H1 (cell line): ENCODE measurements around the gene GDPD5. TPM values are rescaled to one million over a fixed set of nuclear protein-coding genes. Genes with fewer than 3 reads are reported as not detected.
A peak's percentile ranks its signal among the peaks of the same experiment; 100 is the strongest.

Experiments used
- CTCF ChIA-PET: fragments of 300-600 bp; sonication (Branson Sonifier 250); formaldehyde crosslinking; loops from one replicate; lab custom pipeline; 2021; ENCODE audit not compliant: partially characterized antibody; lab: Charles Lee
- POLR2A ChIA-PET: fragments of 300-600 bp; sonication (Branson Sonifier 250); formaldehyde crosslinking; loops from one replicate; lab custom pipeline; 2021; ENCODE audit warnings: inconsistent platforms; ENCODE audit not compliant: partially characterized antibody; lab: Charles Lee
- DNase-seq, 2 experiments: peaks; one replicate each; pipeline versions ENCODE4 v3.0.0 to v3.0.0-alpha.2; 2010 to 2022; ENCODE audit warnings: low spot score in 2 of 2, low read depth in 1 of 2, mixed read lengths in 1 of 2
- FAIRE-seq: peaks from 2 replicates; lab custom pipeline; 2011; peaks lifted over from hg19 to GRCh38; lab: Jason Lieb, UNC
- H2AFZ ChIP-seq: 2 replicates; pipeline ENCODE4 v1.8.1; 2012; ENCODE audit warnings: low read length, inconsistent platforms
- H2AK5ac ChIP-seq: 2 replicates; pipeline ENCODE4 v1.6.1; 2013; ENCODE audit warnings: low read depth, low read length
- H2BK120ac ChIP-seq: replicated peaks from 2 replicates; pipeline ENCODE3; 2013; ENCODE audit warnings: low read depth, low read length, inconsistent platforms
- H2BK12ac ChIP-seq: 2 replicates; pipeline ENCODE4 v1.6.1; 2013; ENCODE audit warnings: low read depth, low read length
- H2BK15ac ChIP-seq: 2 replicates; pipeline ENCODE4 v1.6.1; 2013; ENCODE audit warnings: low read length
- H2BK20ac ChIP-seq: 2 replicates; pipeline ENCODE4 v1.6.1; 2013; ENCODE audit warnings: low read length
- H2BK5ac ChIP-seq: 2 replicates; pipeline ENCODE4 v1.6.1; 2013; ENCODE audit warnings: low read depth, low read length
- H3K14ac ChIP-seq: 2 replicates; pipeline ENCODE4 v1.6.1; 2013; ENCODE audit warnings: inconsistent platforms; ENCODE audit not compliant: insufficient read length
- H3K18ac ChIP-seq: 2 replicates; pipeline ENCODE4 v1.6.1; 2013; ENCODE audit warnings: low read length; ENCODE audit errors: extremely low read depth
- H3K23ac ChIP-seq: 2 replicates; pipeline ENCODE4 v1.6.1; 2013; ENCODE audit warnings: inconsistent platforms; ENCODE audit not compliant: insufficient read length
- H3K23me2 ChIP-seq: 2 replicates; pipeline ENCODE4 v1.6.1; 2013; ENCODE audit warnings: low read depth, low read length
- H3K27ac ChIP-seq: 2 replicates; pipeline ENCODE4 v1.6.1; 2011; ENCODE audit warnings: low read depth, low read length, inconsistent platforms
- H3K27me3 ChIP-seq, 4 experiments: replicated peaks in 1 of 4; 1 replicate in 1 of 4; 2 replicates in 3 of 4; pipeline versions ENCODE4 v1.6.1 to v1.8.1; 2011 to 2013; ENCODE audit warnings: low read length in 3 of 4, mild to moderate bottlenecking in 3 of 4, inconsistent platforms in 2 of 4, mixed read lengths in 2 of 4, moderate library complexity in 1 of 4; ENCODE audit not compliant: control insufficient read depth in 3 of 4, insufficient read depth in 3 of 4; ENCODE audit errors: extremely low read depth in 1 of 4
- H3K36me3 ChIP-seq, 4 experiments: 2 replicates each; pipeline versions ENCODE4 v1.6.1 to v1.8.1; 2011 to 2013; ENCODE audit warnings: mild to moderate bottlenecking in 4 of 4, low read length in 3 of 4, moderate library complexity in 2 of 4, control low read depth in 1 of 4, inconsistent platforms in 1 of 4; ENCODE audit not compliant: insufficient read depth in 4 of 4, control insufficient read depth in 2 of 4
- H3K4ac ChIP-seq: replicated peaks from 2 replicates; pipeline ENCODE3; 2013; ENCODE audit warnings: low read length, low read depth, mixed read lengths, inconsistent platforms; ENCODE audit not compliant: insufficient read length
- H3K4me1 ChIP-seq, 4 experiments: replicated peaks in 1 of 4; 1 replicate in 1 of 4; 2 replicates in 3 of 4; pipeline versions ENCODE4 v1.6.1 to v1.8.1; 2011 to 2013; ENCODE audit warnings: low read length in 3 of 4, inconsistent platforms in 2 of 4, mixed read lengths in 1 of 4; ENCODE audit not compliant: insufficient read depth in 4 of 4, control insufficient read depth in 3 of 4
- H3K4me2 ChIP-seq, 2 experiments: 2 replicates each; pipeline versions ENCODE4 v1.6.1 to v1.8.1; 2011 to 2013; ENCODE audit warnings: low read depth in 2 of 2, low read length in 2 of 2, control low read depth in 1 of 2, inconsistent platforms in 1 of 2, mild to moderate bottlenecking in 1 of 2; ENCODE audit not compliant: insufficient read depth in 1 of 2
- H3K4me3 ChIP-seq, 4 experiments: fragments of 200-600, 300-600 bp in 1 of 4; sonication (generic), shearing (Covaris generic), sonication (Bioruptor Twin) in 1 of 4; 2 replicates each; pipeline versions ENCODE4 v1.5.1 to v1.8.1; 2011 to 2016; ENCODE audit warnings: low read length in 4 of 4, low read depth in 3 of 4, control low read depth in 2 of 4, inconsistent platforms in 2 of 4, mild to moderate bottlenecking in 2 of 4, mixed read lengths in 1 of 4, moderate library complexity in 1 of 4; ENCODE audit not compliant: insufficient read depth in 2 of 4; ENCODE audit errors: extremely low read depth in 1 of 4
- H3K56ac ChIP-seq: replicated peaks from 2 replicates; pipeline ENCODE3; 2013; ENCODE audit warnings: low read depth, mild to moderate bottlenecking, mixed read lengths, low read length, inconsistent platforms; ENCODE audit not compliant: insufficient read length
- H3K79me1 ChIP-seq: 2 replicates; pipeline ENCODE4 v1.6.1; 2013; ENCODE audit warnings: low read depth, low read length, control low read depth
- H3K79me2 ChIP-seq, 2 experiments: 2 replicates each; pipeline versions ENCODE4 v1.6.1 to v1.8.1; 2012 to 2013; ENCODE audit warnings: low read length in 2 of 2, mild to moderate bottlenecking in 2 of 2, inconsistent platforms in 1 of 2; ENCODE audit not compliant: insufficient read depth in 2 of 2, control insufficient read depth in 1 of 2
- H3K9ac ChIP-seq, 4 experiments: replicated peaks in 1 of 4; 1 replicate in 1 of 4; 2 replicates in 3 of 4; pipeline versions ENCODE4 v1.6.1 to v1.8.1; 2011 to 2013; ENCODE audit warnings: low read depth in 3 of 4, low read length in 3 of 4, control low read depth in 2 of 4, mild to moderate bottlenecking in 2 of 4, moderate library complexity in 2 of 4, inconsistent platforms in 1 of 4; ENCODE audit errors: extremely low read depth in 1 of 4
- H3K9me3 ChIP-seq, 2 experiments: 2 replicates each; pipeline versions ENCODE4 v1.6.1 to v1.8.1; 2012 to 2013; ENCODE audit warnings: mild to moderate bottlenecking in 2 of 2, moderate library complexity in 2 of 2, control low read depth in 1 of 2, inconsistent platforms in 1 of 2, low read depth in 1 of 2, low read length in 1 of 2, mixed read lengths in 1 of 2; ENCODE audit not compliant: insufficient read depth in 2 of 2
- H4K20me1 ChIP-seq, 2 experiments: replicated peaks in 1 of 2; 2 replicates each; pipeline versions ENCODE3 to v1.8.1; 2011 to 2013; ENCODE audit warnings: inconsistent platforms in 2 of 2, low read length in 2 of 2, mild to moderate bottlenecking in 1 of 2; ENCODE audit not compliant: insufficient read depth in 2 of 2, control insufficient read depth in 1 of 2
- H4K5ac ChIP-seq: 2 replicates; pipeline ENCODE4 v1.6.1; 2013; ENCODE audit warnings: low read length, low read depth, mixed read lengths, inconsistent platforms; ENCODE audit not compliant: insufficient read length
- H4K8ac ChIP-seq: 2 replicates; pipeline ENCODE4 v1.8.0; 2013; ENCODE audit warnings: mild to moderate bottlenecking, moderate library complexity, low read length, inconsistent platforms; ENCODE audit not compliant: insufficient read depth; ENCODE audit errors: extremely low read depth
- H4K91ac ChIP-seq: replicated peaks from 2 replicates; pipeline ENCODE3; 2013; ENCODE audit warnings: low read length, mixed read lengths, inconsistent platforms; ENCODE audit not compliant: insufficient read length
- BRCA1 ChIP-seq: IDR thresholded peaks from 2 replicates; pipeline ENCODE4 v1.6.1; 2012; ENCODE audit warnings: low read depth, low read length, improper control_type of control experiment
- EZH2 ChIP-seq: fragments of 200-600 bp; sonication (generic); IDR thresholded peaks from 2 replicates; pipeline ENCODE4 v1.7.1; 2012; ENCODE audit warnings: low read depth, mild to moderate bottlenecking, moderate library complexity, low read length, inconsistent platforms; ENCODE audit not compliant: severe bottlenecking
- HDAC6 ChIP-seq: IDR thresholded peaks from one replicate; pipeline ENCODE4 v1.7.1; 2012; ENCODE audit warnings: low read depth, mild to moderate bottlenecking, inconsistent platforms, low read length, moderate library complexity
- RNF2 ChIP-seq: fragments of 200-900, 300-1000 bp; sonication (generic); IDR thresholded peaks from 2 replicates; pipeline ENCODE4 v1.7.1; 2016; ENCODE audit warnings: borderline replicate concordance, low read depth, mild to moderate bottlenecking, antibody characterized with exemption, low read length; ENCODE audit not compliant: poor library complexity, severe bottlenecking; ENCODE audit errors: missing control alignments
- RXRA ChIP-seq: IDR thresholded peaks from 2 replicates; pipeline ENCODE4 v1.6.1; 2011; ENCODE audit warnings: low read depth, mild to moderate bottlenecking, low read length, moderate library complexity; ENCODE audit not compliant: insufficient read depth
- SIN3A ChIP-seq, 2 experiments: IDR thresholded peaks in 1 of 2; conservative IDR thresholded peaks in 1 of 2; 2 replicates each; pipeline ENCODE4 v1.6.1; 2011 to 2012; ENCODE audit warnings: low read length in 2 of 2, improper control_type of control experiment in 1 of 2, low read depth in 1 of 2, mild to moderate bottlenecking in 1 of 2
- SIRT6 ChIP-seq: IDR thresholded peaks from one replicate; pipeline ENCODE4 v1.7.1; 2012; ENCODE audit warnings: low read length, inconsistent platforms
- SIX5 ChIP-seq: IDR thresholded peaks from 2 replicates; pipeline ENCODE4 v1.6.1; 2011; ENCODE audit warnings: mild to moderate bottlenecking, low read depth, low read length
- SP2 ChIP-seq: IDR thresholded peaks from 2 replicates; pipeline ENCODE4 v1.6.1; 2012; ENCODE audit warnings: mild to moderate bottlenecking, low read length, inconsistent platforms
- TAF7 ChIP-seq: optimal IDR thresholded peaks from 2 replicates; pipeline ENCODE3; 2011; ENCODE audit warnings: low read depth, mild to moderate bottlenecking, inconsistent platforms, low read length, moderate library complexity, borderline replicate concordance
- USF2 ChIP-seq: IDR thresholded peaks from 2 replicates; pipeline ENCODE4 v1.6.1; 2011; ENCODE audit warnings: low read length, improper control_type of control experiment
- WGBS, 2 experiments: shearing (Covaris generic) in 1 of 2; methylation state at CpG; one replicate each; pipeline versions ENCODE4 v1.1.6 to v1.1.7; 2013 to 2015; ENCODE audit warnings: low lambda C conversion rate in 2 of 2, mixed read lengths in 2 of 2, inconsistent platforms in 1 of 2, low coverage in 1 of 2, missing lambda C conversion rate in 1 of 2; ENCODE audit not compliant: insufficient replicate concordance in 2 of 2, insufficient coverage in 1 of 2, insufficient read length in 1 of 2; ENCODE audit errors: extremely low coverage in 1 of 2, missing lambda C conversion rate in 1 of 2; 5-methylcytosine and 5-hydroxymethylcytosine counted together
- polyA plus RNA-seq, 7 experiments: library from polyadenylated mRNA; depleted of rRNA in 3 of 7; stranded (reverse) in 5 of 7; unstranded in 2 of 7; fragments of >200 nt in 5 of 7; fragments of 200-250 nt in 2 of 7; gene quantifications; 1 replicate in 5 of 7; 2 replicates in 1 of 7; 4 replicates in 1 of 7; pipeline versions ENCODE4 v1.2.1 to v1.2.3, GENCODE V29; 2011 to 2013; ENCODE audit warnings: missing spikeins in 2 of 7, mixed read lengths in 2 of 7
- total RNA-seq: library from RNA; stranded (reverse); fragmentation: NEBNext Ultra II Directional; extraction: Animal tissue kit (Norgen Biotek cat#: 25700); gene quantifications from 2 replicates; pipeline ENCODE4 v1.2.1, GENCODE V29; 2021

GDPD5 gene
- total and polyA plus RNA-seq, 2 of the 8 experiments (the other 6 are each of a cell fraction or from before 2014, with no cell fraction given): 7.8 to 8.6 TPM

DNA sequence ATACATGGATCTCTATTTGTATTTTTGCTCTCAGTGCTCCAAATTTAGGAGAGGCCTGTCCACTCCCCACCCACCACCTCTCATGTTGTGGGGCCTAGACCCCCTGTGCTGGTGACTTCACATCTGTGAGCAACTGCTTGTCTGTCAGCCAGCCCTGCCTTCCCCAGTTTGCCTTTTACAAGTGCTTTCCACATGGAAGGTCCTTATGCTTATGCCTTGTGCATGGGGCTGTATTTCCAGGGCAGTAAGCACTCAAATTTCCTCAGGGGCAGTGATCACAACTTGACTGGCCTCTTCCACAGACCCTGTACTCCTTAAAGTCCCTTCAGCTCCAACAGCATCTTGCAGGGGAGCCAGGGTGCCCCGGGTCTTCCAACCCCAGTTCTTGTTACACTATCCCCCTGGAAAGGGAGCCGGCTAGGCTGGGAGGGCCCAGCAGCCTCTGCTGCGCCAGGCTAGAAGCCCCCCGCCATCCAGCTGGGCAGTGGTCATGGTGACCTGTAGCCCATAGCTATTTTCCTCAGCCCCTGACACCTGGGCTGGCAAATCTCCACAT lies 29.9 kb downstream of the GDPD5 start:
- no peak overlapping the region for H3K14ac ChIP-seq
- H2BK20ac ChIP-seq: no peak overlapping the region
- no peaks in the 10 kb centered on the region for H3K36me3 ChIP-seq
- WGBS, 2 experiments: 78% methylated on average over 4 of the region's 4 CpGs; no CpG with 5 or more reads in 1 of the 2 experiments
- peak overlapping the region; percentile 97; the same call in 1 of the 2 replicates for H2BK15ac ChIP-seq
- no peak overlapping the region for H4K8ac ChIP-seq
- FAIRE-seq (no peak), DNase-seq (peak in 1 of 2 experiments; percentile 54)
- no peaks in the 10 kb centered on the region for H3K27me3 ChIP-seq
- H3K9ac ChIP-seq: no peak overlapping the region
- ChIA-PET CTCF (interaction anchor here (0.6 to 21.4 kb wide), 17 partner anchors 8 to 51 kb away, joined by 3 to 176 read pairs (median 6); partner anchors contain the start of gene GDPD5), POLR2A (interaction anchor here (1.2 to 1.8 kb wide), 4 partner anchors 8 to 33 kb away, joined by 3 to 6 read pairs (median 4); no protein-coding TSS in a partner anchor)
- H3K23ac ChIP-seq: no peak overlapping the region
- no peaks in the 10 kb centered on the region for H3K23me2 ChIP-seq
- no peak overlapping the region for H4K5ac ChIP-seq
- no peak overlapping the region for H3K4ac ChIP-seq
- no peak overlapping the region for H2AK5ac ChIP-seq
- H3K4me1 ChIP-seq: peaks cover 0 to 9% (median 6%) of the 10 kb centered on the region in 4 experiments; a peak in 5 of 7 replicates
- H4K91ac ChIP-seq: peak overlapping the region; percentile 0
- no peaks in the 10 kb centered on the region for H3K79me1 ChIP-seq
- peak overlapping the region; percentile 53; the same call in 1 of the 2 replicates for H2BK12ac ChIP-seq
- no peaks in the 10 kb centered on the region for H4K20me1 ChIP-seq
- no peak overlapping the region for H2BK120ac ChIP-seq
- H3K4me3 ChIP-seq: no peak overlapping the region
- H3K9me3 ChIP-seq: no peaks in the 10 kb centered on the region
- no peak overlapping the region for H3K56ac ChIP-seq
- H3K79me2 ChIP-seq: no peaks in the 10 kb centered on the region
- H2AFZ ChIP-seq: peak overlapping the region; percentile 36; the same call in 1 of the 2 replicates
- no peak overlapping the region for H2BK5ac ChIP-seq
- 0 out of 2 replicates have a peak overlapping the region, but pooled peaks have one; percentile 17 for H3K18ac ChIP-seq
- H3K4me2 ChIP-seq: no peak overlapping the region
- no peak overlapping the region for H3K27ac ChIP-seq
- TF ChIP-seq TAF7: no peak
- no peak for TF ChIP-seq HDAC6
- TF ChIP-seq SIRT6: no peak
- no peak for TF ChIP-seq USF2
- TF ChIP-seq SP2: no peak
- TF ChIP-seq RXRA: no peak
- TF ChIP-seq SIX5: no peak
- TF ChIP-seq EZH2: no peak
- no peak for TF ChIP-seq BRCA1
- no peak for TF ChIP-seq RNF2
- no peak for TF ChIP-seq SIN3A (conservative IDR thresholded peaks at IDR 0.05 in 1 of 2, IDR thresholded peaks at IDR 0.05 in 1 of 2; ENCODE audit: low read depth in 1 of 2, low read length in 2 of 2)
